Esophagus muscularis mucosa (tissue), 4 donors: ENCODE results near the gene ETNK1. TPM values are rescaled to one million over a fixed set of nuclear protein-coding genes. Genes with fewer than 3 reads are reported as not detected.
"Not testable (repeated sequence)": the region's sequence is repeated elsewhere in the genome, so short reads cannot be mapped to it uniquely, and the experiment has no call there.

ENCODE experiments used
- DNase-seq: peaks from one replicate; pipeline ENCODE4 v3.0.0-alpha.2; 2017; ENCODE audit errors: extremely low spot score
- H3K27ac ChIP-seq, 4 donors: fragments of 200-600 bp; sonication (generic); replicated peaks in 1 of 4; 1 replicate in 3 of 4; 2 replicates in 1 of 4; pipeline ENCODE4 v1.5.1; 2016 to 2019; ENCODE audit warnings: mild to moderate bottlenecking in 1 of 4
- H3K27me3 ChIP-seq, 4 donors: fragments of 200-600 bp; sonication (generic); one replicate each; pipeline versions ENCODE4 v1.5.1 to v1.6.0; 2016 to 2019
- H3K36me3 ChIP-seq, 4 donors: fragments of 200-600 bp; sonication (generic); one replicate each; pipeline ENCODE4 v1.5.1; 2016 to 2019
- H3K4me1 ChIP-seq, 4 donors: fragments of 200-600 bp; sonication (generic); one replicate each; pipeline ENCODE4 v1.5.1; 2016 to 2019
- H3K4me3 ChIP-seq, 4 donors: fragments of 200-600 bp; sonication (generic); 1 replicate in 2 of 4; 2 replicates in 2 of 4; pipeline ENCODE4 v1.5.1; 2016 to 2019; ENCODE audit warnings: mild to moderate bottlenecking in 4 of 4, moderate library complexity in 1 of 4
- H3K9me3 ChIP-seq, 4 donors: fragments of 200-600 bp; sonication (generic); 1 replicate in 3 of 4; 2 replicates in 1 of 4; pipeline ENCODE4 v1.5.1; 2016 to 2019
- CTCF ChIP-seq, 3 experiments: fragments of 200-600 bp in 2 of 3; fragments of 450-650 bp in 1 of 3; sonication (generic) in 2 of 3; IDR thresholded peaks; one replicate each; pipeline ENCODE4 v1.5.1; 2017 to 2019; ENCODE audit warnings: antibody characterized with exemption in 3 of 3, mild to moderate bottlenecking in 2 of 3, moderate library complexity in 1 of 3
- EP300 ChIP-seq: sonication (generic); formaldehyde crosslinking; IDR thresholded peaks from one replicate; pipeline ENCODE4 v1.6.1; 2017; ENCODE audit warnings: antibody characterized with exemption
- POLR2A ChIP-seq: fragments of 450-650 bp; IDR thresholded peaks from one replicate; pipeline ENCODE4 v1.6.1; 2017; ENCODE audit warnings: antibody characterized with exemption, moderate library complexity, mild to moderate bottlenecking, low read depth
- POLR2AphosphoS5 ChIP-seq, 2 donors: sonication (generic); formaldehyde crosslinking; IDR thresholded peaks; one replicate each; pipeline ENCODE4 v1.6.1; 2017; ENCODE audit warnings: antibody characterized with exemption in 2 of 2
- WGBS: methylation state at CpG from one replicate; pipeline ENCODE4 v1.1.5; 2018; 5-methylcytosine and 5-hydroxymethylcytosine counted together
- intact Hi-C: fragments of 100-400 bp; cut with DNase I; formaldehyde crosslinking; loops from one replicate; pipeline ENCODE4 v1.15.1; 2023
- total RNA-seq, 4 donors: library from RNA; depleted of rRNA; stranded (reverse); fragments of >200 nt; gene quantifications; one replicate each; pipeline versions ENCODE4 v1.1.0 to v1.2.1, GENCODE V29; 2016

The ETNK1 gene
- total RNA-seq, 4 donors from 2014 or later = 17.6 to 21.2 (median 19.4) TPM

- H3K9me3 ChIP-seq = no peaks in the 10 kb centered on the region
- intact Hi-C loops = no loop called here
- H3K36me3 ChIP-seq = no peaks in the 10 kb centered on the region
- DNase-seq = no peak
- H3K4me1 ChIP-seq = peaks cover 0 to 11% (median 0%) of the 10 kb centered on the region in 4 donors
- no peak for TF ChIP-seq POLR2AphosphoS5 (IDR thresholded peaks at IDR 0.05)
- TF ChIP-seq POLR2A = no peak
- no peak for TF ChIP-seq CTCF (IDR thresholded peaks at IDR 0.05)
- TF ChIP-seq EP300 = no peak
- H3K4me3 ChIP-seq = no peak overlapping the region
- H3K27ac ChIP-seq = no peak overlapping the region
- no peaks in the 10 kb centered on the region for H3K27me3 ChIP-seq
- 100% methylated on average over 1 of the region's 1 CpG for WGBS
Measured at GRCh38 chr12:22686193-22686592, 61.2 kb downstream of the ETNK1 start.

GRCh38 chr12:22687361-22688076 lies 62.5 kb downstream of the ETNK1 start:
- no peak for TF ChIP-seq CTCF (IDR thresholded peaks at IDR 0.05)
- TF ChIP-seq EP300 = no peak
- no peak for TF ChIP-seq POLR2AphosphoS5 (IDR thresholded peaks at IDR 0.05)
- TF ChIP-seq POLR2A = no peak
- Histone ChIP-seq H3K27ac (no peak overlapping the region), H3K36me3 (no peaks in the 10 kb centered on the region), H3K9me3 (no peaks in the 10 kb centered on the region), H3K4me1 (peaks cover 0 to 11% (median 0%) of the 10 kb centered on the region in 4 donors), H3K27me3 (no peaks in the 10 kb centered on the region), H3K4me3 (no peak overlapping the region)
- no peak for DNase-seq
- 65% methylated on average over 5 of the region's 5 CpGs for WGBS
- intact Hi-C loops = no loop called here

- H3K36me3 ChIP-seq = no peaks in the 10 kb centered on the region
- DNase-seq = no peak
- no peak overlapping the region for H3K4me3 ChIP-seq
- TF ChIP-seq EP300 (no peak), POLR2AphosphoS5 (IDR thresholded peaks at IDR 0.05) (no peak), CTCF (IDR thresholded peaks at IDR 0.05) (no peak), POLR2A (no peak)
- H3K27ac ChIP-seq = no peak overlapping the region
- intact Hi-C loops = no loop called here
- H3K27me3 ChIP-seq = no peaks in the 10 kb centered on the region
- H3K4me1 ChIP-seq = peaks cover 0 to 11% (median 0%) of the 10 kb centered on the region in 4 donors
- peaks cover 0 to 9% (median 0%) of the 10 kb centered on the region in 4 donors for H3K9me3 ChIP-seq
- 70% methylated on average over 2 of the region's 2 CpGs for WGBS
Measured at GRCh38 chr12:22689876-22690275, 64.9 kb downstream of the ETNK1 start.

GRCh38 chr12:22691319-22691718 lies 66.3 kb downstream of the ETNK1 start:
- intact Hi-C loops = no loop called here
- WGBS = 85% methylated on average over 2 of the region's 2 CpGs
- Histone ChIP-seq H3K9me3 (peaks cover 0 to 9% (median 0%) of the 10 kb centered on the region in 4 donors), H3K27ac (no peak overlapping the region), H3K27me3 (no peaks in the 10 kb centered on the region), H3K36me3 (no peaks in the 10 kb centered on the region), H3K4me3 (no peak overlapping the region), H3K4me1 (peaks cover 0 to 11% (median 0%) of the 10 kb centered on the region in 4 donors)
- TF ChIP-seq CTCF (IDR thresholded peaks at IDR 0.05) = no peak
- no peak for TF ChIP-seq EP300
- no peak for TF ChIP-seq POLR2A
- no peak for TF ChIP-seq POLR2AphosphoS5 (IDR thresholded peaks at IDR 0.05)
- no peak for DNase-seq

- H3K27me3 ChIP-seq, DNase-seq, H3K4me3 ChIP-seq, intact Hi-C loops, H3K36me3 ChIP-seq, H3K27ac ChIP-seq, H3K9me3 ChIP-seq, H3K4me1 ChIP-seq: not testable (repeated sequence)
- 80% methylated on average over 1 of the region's 1 CpG for WGBS
Measured at GRCh38 chr12:22692467-22692866, 67.5 kb downstream of the ETNK1 start.
